ENCODE data around the gene RELN.

RELN gene

GRCh38 chr7:103704701-103705100 lies 284.8 kb downstream of the RELN start:
- no peaks in the 10 kb centered on the region for H3K4me1 ChIP-seq (ENCODE audit: control extremely low read depth in 1 of 4, control insufficient read depth in 4 of 4, insufficient read depth in 4 of 4, low read length in 3 of 4)
- H3K9me3 ChIP-seq (ENCODE audit: control extremely low read depth in 1 of 5, control insufficient read depth in 4 of 5, insufficient read depth in 2 of 5, low read depth in 1 of 5, low read length in 4 of 5): no peaks in the 10 kb centered on the region
- POLR2A ChIA-PET: no interaction called here
- H3K36me3 ChIP-seq (ENCODE audit: control insufficient read depth in 4 of 4, insufficient read depth in 4 of 4, low read length in 3 of 4): no peaks in the 10 kb centered on the region
- DNase-seq: no peak
- H3K27ac ChIP-seq (ENCODE audit: insufficient read depth in 1 of 2, low read depth in 1 of 2, low read length in 2 of 2, poor library complexity in 1 of 2, severe bottlenecking in 2 of 2): no peak overlapping the region
- CTCF ChIA-PET: no interaction called here
- no peak overlapping the region for H3K4me3 ChIP-seq (ENCODE audit: control insufficient read depth in 1 of 7, extremely low read depth in 1 of 7, insufficient read depth in 4 of 7, low read depth in 2 of 7, low read length in 6 of 7)
- no peaks in the 10 kb centered on the region for H3K27me3 ChIP-seq (replicated peaks in 2 of 5; ENCODE audit: control insufficient read depth in 4 of 5, insufficient read depth in 5 of 5, low read length in 4 of 5)
- WGBS (ENCODE audit: insufficient coverage): 100% methylated on average over 1 of the region's 1 CpG

DNA sequence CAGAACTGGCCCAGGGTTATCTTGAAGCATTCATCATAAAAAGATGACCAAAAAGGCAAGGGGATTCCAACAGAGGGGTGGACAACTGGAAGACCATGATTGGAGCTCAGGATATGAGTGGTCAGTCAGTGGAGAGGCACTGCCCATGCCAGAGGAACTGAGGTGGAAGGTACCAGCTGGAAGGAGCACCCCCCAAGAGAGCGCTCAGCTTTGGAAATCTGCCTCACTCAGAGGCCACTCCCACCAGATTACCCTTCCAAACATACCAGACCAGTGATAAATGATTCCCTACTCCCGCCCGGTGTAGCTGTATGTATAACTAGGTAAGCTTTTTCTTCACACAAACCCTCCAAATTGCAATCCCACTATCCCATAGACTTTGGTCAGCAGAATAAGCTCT lies 286.5 kb downstream of the RELN start:
- WGBS (ENCODE audit: insufficient coverage): no CpG with 5 or more reads among the region's 3 CpGs
- CTCF ChIA-PET: no interaction called here

DNA sequence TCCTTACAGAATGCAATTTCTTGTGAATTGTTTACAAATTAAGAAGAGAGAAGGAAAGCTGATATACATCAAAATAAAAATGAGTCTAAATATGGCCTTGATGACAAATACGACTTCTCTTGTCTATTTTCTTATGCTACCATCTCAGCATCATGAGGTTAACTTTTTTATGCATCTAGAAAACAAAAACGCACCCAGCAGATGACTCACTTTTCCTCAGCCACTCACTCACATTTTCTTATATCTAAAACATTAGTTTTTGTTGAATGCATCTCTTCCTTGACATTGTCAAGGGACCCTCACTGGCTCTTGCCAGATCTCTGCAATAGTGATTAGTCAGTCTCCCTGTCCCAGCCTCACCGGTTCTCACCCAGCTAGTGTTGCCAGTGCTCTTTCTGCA lies 287.0 kb downstream of the RELN start:
- 63% methylated on average over 3 of the region's 3 CpGs for WGBS (ENCODE audit: insufficient coverage)
- no peak for DNase-seq
- Histone ChIP-seq H3K9me3 (ENCODE audit: control extremely low read depth in 1 of 5, control insufficient read depth in 4 of 5, insufficient read depth in 2 of 5, low read depth in 1 of 5, low read length in 4 of 5) (no peaks in the 10 kb centered on the region), H3K4me3 (ENCODE audit: control insufficient read depth in 1 of 7, extremely low read depth in 1 of 7, insufficient read depth in 4 of 7, low read depth in 2 of 7, low read length in 6 of 7) (no peak overlapping the region), H3K27me3 (replicated peaks in 2 of 5; ENCODE audit: control insufficient read depth in 4 of 5, insufficient read depth in 5 of 5, low read length in 4 of 5) (no peaks in the 10 kb centered on the region), H3K4me1 (ENCODE audit: control extremely low read depth in 1 of 4, control insufficient read depth in 4 of 4, insufficient read depth in 4 of 4, low read length in 3 of 4) (no peaks in the 10 kb centered on the region), H3K36me3 (ENCODE audit: control insufficient read depth in 4 of 4, insufficient read depth in 4 of 4, low read length in 3 of 4) (no peaks in the 10 kb centered on the region), H3K27ac (ENCODE audit: insufficient read depth in 1 of 2, low read depth in 1 of 2, low read length in 2 of 2, poor library complexity in 1 of 2, severe bottlenecking in 2 of 2) (no peak overlapping the region)
- CTCF ChIA-PET: no interaction called here
- POLR2A ChIA-PET: no interaction called here

More for the DNA sequence above, 286.5 kb downstream of the RELN start:
- H3K27ac ChIP-seq (ENCODE audit: insufficient read depth in 1 of 2, low read depth in 1 of 2, low read length in 2 of 2, poor library complexity in 1 of 2, severe bottlenecking in 2 of 2): no peak overlapping the region
- no peaks in the 10 kb centered on the region for H3K27me3 ChIP-seq (replicated peaks in 2 of 5; ENCODE audit: control insufficient read depth in 4 of 5, insufficient read depth in 5 of 5, low read length in 4 of 5)
- POLR2A ChIA-PET: no interaction called here
- DNase-seq: no peak
- no peaks in the 10 kb centered on the region for H3K4me1 ChIP-seq (ENCODE audit: control extremely low read depth in 1 of 4, control insufficient read depth in 4 of 4, insufficient read depth in 4 of 4, low read length in 3 of 4)
- no peak overlapping the region for H3K4me3 ChIP-seq (ENCODE audit: control insufficient read depth in 1 of 7, extremely low read depth in 1 of 7, insufficient read depth in 4 of 7, low read depth in 2 of 7, low read length in 6 of 7)
- H3K9me3 ChIP-seq (ENCODE audit: control extremely low read depth in 1 of 5, control insufficient read depth in 4 of 5, insufficient read depth in 2 of 5, low read depth in 1 of 5, low read length in 4 of 5): no peaks in the 10 kb centered on the region
- no peaks in the 10 kb centered on the region for H3K36me3 ChIP-seq (ENCODE audit: control insufficient read depth in 4 of 4, insufficient read depth in 4 of 4, low read length in 3 of 4)

DNA sequence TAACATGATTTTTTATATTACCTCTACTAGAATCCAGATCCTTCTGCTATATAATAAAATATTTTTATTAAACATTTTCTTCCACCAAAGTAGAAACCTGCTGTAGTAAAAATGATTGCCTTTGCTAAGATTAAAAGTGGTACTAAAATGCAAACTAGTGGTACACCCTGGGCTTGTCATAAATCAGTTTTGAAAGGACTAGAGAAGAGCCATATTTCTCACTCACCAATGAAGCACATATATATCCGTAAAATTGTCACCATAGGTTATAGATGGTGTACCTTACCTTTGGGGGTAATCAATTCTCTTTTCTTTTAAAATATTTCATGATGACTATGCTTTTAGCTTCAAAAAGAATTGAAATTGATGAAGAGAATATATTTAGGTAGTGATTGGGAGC lies 290.4 kb downstream of the RELN start:
- Histone ChIP-seq H3K27ac (ENCODE audit: insufficient read depth in 1 of 2, low read depth in 1 of 2, low read length in 2 of 2, poor library complexity in 1 of 2, severe bottlenecking in 2 of 2) (no peak overlapping the region), H3K9me3 (ENCODE audit: control extremely low read depth in 1 of 5, control insufficient read depth in 4 of 5, insufficient read depth in 2 of 5, low read depth in 1 of 5, low read length in 4 of 5) (no peaks in the 10 kb centered on the region), H3K4me1 (ENCODE audit: control extremely low read depth in 1 of 4, control insufficient read depth in 4 of 4, insufficient read depth in 4 of 4, low read length in 3 of 4) (no peaks in the 10 kb centered on the region), H3K36me3 (ENCODE audit: control insufficient read depth in 4 of 4, insufficient read depth in 4 of 4, low read length in 3 of 4) (no peaks in the 10 kb centered on the region), H3K4me3 (ENCODE audit: control insufficient read depth in 1 of 7, extremely low read depth in 1 of 7, insufficient read depth in 4 of 7, low read depth in 2 of 7, low read length in 6 of 7) (no peak overlapping the region), H3K27me3 (replicated peaks in 2 of 5; ENCODE audit: control insufficient read depth in 4 of 5, insufficient read depth in 5 of 5, low read length in 4 of 5) (no peaks in the 10 kb centered on the region)
- WGBS (ENCODE audit: insufficient coverage): no CpG with 5 or more reads among the region's 1 CpG
- CTCF ChIA-PET: no interaction called here
- no peak for DNase-seq
- POLR2A ChIA-PET: no interaction called here

DNA sequence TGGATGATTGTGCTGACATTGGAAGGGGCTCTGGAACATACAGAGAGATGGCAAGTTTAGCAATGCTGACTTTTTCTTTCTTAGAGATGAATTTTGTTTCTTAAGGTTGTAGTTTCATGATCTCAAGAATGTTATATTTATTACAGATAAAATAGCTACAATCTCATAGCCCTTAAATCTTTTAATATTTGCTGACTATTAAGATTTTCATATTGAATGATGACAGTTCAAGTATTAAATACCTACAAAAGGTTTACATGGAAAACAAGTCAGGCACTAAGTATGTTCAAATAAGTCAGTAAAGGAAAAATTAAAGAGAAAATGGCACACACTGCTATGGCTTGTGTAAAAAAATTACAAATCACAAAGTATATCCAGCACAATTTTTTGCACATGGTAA lies 291.4 kb downstream of the RELN start:
- Histone ChIP-seq H3K4me3 (ENCODE audit: control insufficient read depth in 1 of 7, extremely low read depth in 1 of 7, insufficient read depth in 4 of 7, low read depth in 2 of 7, low read length in 6 of 7) (no peak overlapping the region), H3K9me3 (ENCODE audit: control extremely low read depth in 1 of 5, control insufficient read depth in 4 of 5, insufficient read depth in 2 of 5, low read depth in 1 of 5, low read length in 4 of 5) (no peaks in the 10 kb centered on the region), H3K27ac (ENCODE audit: insufficient read depth in 1 of 2, low read depth in 1 of 2, low read length in 2 of 2, poor library complexity in 1 of 2, severe bottlenecking in 2 of 2) (no peak overlapping the region), H3K27me3 (replicated peaks in 2 of 5; ENCODE audit: control insufficient read depth in 4 of 5, insufficient read depth in 5 of 5, low read length in 4 of 5) (no peaks in the 10 kb centered on the region), H3K4me1 (ENCODE audit: control extremely low read depth in 1 of 4, control insufficient read depth in 4 of 4, insufficient read depth in 4 of 4, low read length in 3 of 4) (no peaks in the 10 kb centered on the region), H3K36me3 (ENCODE audit: control insufficient read depth in 4 of 4, insufficient read depth in 4 of 4, low read length in 3 of 4) (no peaks in the 10 kb centered on the region)
- ChIA-PET CTCF (no interaction called here), POLR2A (no interaction called here)
- no peak for DNase-seq

DNA sequence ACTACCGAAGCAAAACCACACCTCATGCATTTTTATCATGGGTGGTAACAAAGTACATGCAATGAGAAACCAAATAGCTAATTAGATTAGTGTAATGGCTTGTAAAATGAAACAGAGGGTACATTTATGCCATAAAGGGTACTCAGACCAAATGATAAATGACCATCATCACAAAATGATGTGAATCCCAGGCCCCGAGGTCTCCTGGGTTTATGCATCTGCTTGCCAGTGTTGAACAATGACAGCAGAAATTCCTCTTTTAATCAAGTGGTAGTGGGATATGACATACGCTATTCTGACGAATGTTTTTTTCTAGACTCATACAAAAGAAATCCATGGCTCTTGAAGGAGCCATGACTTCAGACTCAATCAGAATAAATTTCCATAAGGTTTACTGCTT lies 293.9 kb downstream of the RELN start:
- POLR2A ChIA-PET: no interaction called here
- Histone ChIP-seq H3K36me3 (ENCODE audit: control insufficient read depth in 4 of 4, insufficient read depth in 4 of 4, low read length in 3 of 4) (no peaks in the 10 kb centered on the region), H3K27ac (ENCODE audit: insufficient read depth in 1 of 2, low read depth in 1 of 2, low read length in 2 of 2, poor library complexity in 1 of 2, severe bottlenecking in 2 of 2) (no peak overlapping the region), H3K9me3 (ENCODE audit: control extremely low read depth in 1 of 5, control insufficient read depth in 4 of 5, insufficient read depth in 2 of 5, low read depth in 1 of 5, low read length in 4 of 5) (no peaks in the 10 kb centered on the region), H3K4me3 (ENCODE audit: control insufficient read depth in 1 of 7, extremely low read depth in 1 of 7, insufficient read depth in 4 of 7, low read depth in 2 of 7, low read length in 6 of 7) (no peak overlapping the region), H3K4me1 (ENCODE audit: control extremely low read depth in 1 of 4, control insufficient read depth in 4 of 4, insufficient read depth in 4 of 4, low read length in 3 of 4) (no peaks in the 10 kb centered on the region), H3K27me3 (replicated peaks in 2 of 5; ENCODE audit: control insufficient read depth in 4 of 5, insufficient read depth in 5 of 5, low read length in 4 of 5) (no peaks in the 10 kb centered on the region)
- CTCF ChIA-PET: no interaction called here
- WGBS (ENCODE audit: insufficient coverage): no CpG with 5 or more reads among the region's 4 CpGs
- DNase-seq: no peak

- no peaks in the 10 kb centered on the region for H3K36me3 ChIP-seq (ENCODE audit: control insufficient read depth in 4 of 4, insufficient read depth in 4 of 4, low read length in 3 of 4)
- WGBS (ENCODE audit: insufficient coverage): 95% methylated on average over 3 of the region's 4 CpGs
- no peak overlapping the region for H3K4me3 ChIP-seq (ENCODE audit: control insufficient read depth in 1 of 7, extremely low read depth in 1 of 7, insufficient read depth in 4 of 7, low read depth in 2 of 7, low read length in 6 of 7)
- no peaks in the 10 kb centered on the region for H3K27me3 ChIP-seq (replicated peaks in 2 of 5; ENCODE audit: control insufficient read depth in 4 of 5, insufficient read depth in 5 of 5, low read length in 4 of 5)
- no peaks in the 10 kb centered on the region for H3K9me3 ChIP-seq (ENCODE audit: control extremely low read depth in 1 of 5, control insufficient read depth in 4 of 5, insufficient read depth in 2 of 5, low read depth in 1 of 5, low read length in 4 of 5)
- POLR2A ChIA-PET: no interaction called here
- H3K4me1 ChIP-seq (ENCODE audit: control extremely low read depth in 1 of 4, control insufficient read depth in 4 of 4, insufficient read depth in 4 of 4, low read length in 3 of 4): no peaks in the 10 kb centered on the region
- DNase-seq: no peak
- CTCF ChIA-PET: no interaction called here
- H3K27ac ChIP-seq (ENCODE audit: insufficient read depth in 1 of 2, low read depth in 1 of 2, low read length in 2 of 2, poor library complexity in 1 of 2, severe bottlenecking in 2 of 2): no peak overlapping the region
These were observed 295.2 kb downstream of the RELN start for GRCh38 chr7:103694304-103694703.

- CTCF ChIA-PET: no interaction called here
- Histone ChIP-seq H3K9me3 (ENCODE audit: control extremely low read depth in 1 of 5, control insufficient read depth in 4 of 5, insufficient read depth in 2 of 5, low read depth in 1 of 5, low read length in 4 of 5) (no peaks in the 10 kb centered on the region), H3K4me1 (ENCODE audit: control extremely low read depth in 1 of 4, control insufficient read depth in 4 of 4, insufficient read depth in 4 of 4, low read length in 3 of 4) (no peaks in the 10 kb centered on the region), H3K27me3 (replicated peaks in 2 of 5; ENCODE audit: control insufficient read depth in 4 of 5, insufficient read depth in 5 of 5, low read length in 4 of 5) (no peaks in the 10 kb centered on the region), H3K27ac (ENCODE audit: insufficient read depth in 1 of 2, low read depth in 1 of 2, low read length in 2 of 2, poor library complexity in 1 of 2, severe bottlenecking in 2 of 2) (no peak overlapping the region), H3K4me3 (ENCODE audit: control insufficient read depth in 1 of 7, extremely low read depth in 1 of 7, insufficient read depth in 4 of 7, low read depth in 2 of 7, low read length in 6 of 7) (no peak overlapping the region), H3K36me3 (ENCODE audit: control insufficient read depth in 4 of 4, insufficient read depth in 4 of 4, low read length in 3 of 4) (no peaks in the 10 kb centered on the region)
- DNase-seq: no peak
- POLR2A ChIA-PET: no interaction called here
- 90% methylated on average over 2 of the region's 4 CpGs for WGBS (ENCODE audit: insufficient coverage)
These were observed 298.2 kb downstream of the RELN start for GRCh38 chr7:103691291-103691690.
